ENCODE results near the gene IKZF1.

IKZF1 gene

DNA sequence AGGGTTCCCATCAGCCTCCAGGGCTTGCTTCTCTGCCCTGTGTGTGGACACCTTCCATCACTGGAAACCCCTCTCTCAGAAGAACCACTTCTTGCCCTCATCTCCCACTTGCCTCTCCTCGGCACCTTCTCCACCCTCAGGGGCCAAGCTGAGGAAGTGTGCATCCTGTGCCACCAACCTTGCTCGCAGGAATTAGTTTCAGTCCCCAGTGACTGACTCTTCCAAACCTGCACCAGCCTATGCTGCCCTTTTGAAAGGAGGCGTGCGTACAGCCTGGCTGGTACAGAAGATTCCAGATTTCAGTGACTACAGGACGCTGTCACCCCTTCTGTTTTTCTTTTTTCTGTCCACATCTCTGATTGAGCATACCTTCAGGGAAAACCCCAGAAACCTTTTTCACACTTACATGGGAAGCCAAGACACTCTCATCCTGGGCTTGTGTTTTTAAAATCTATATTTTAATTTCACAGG is 67.1 kb downstream of the IKZF1 start:
- no peak overlapping the region for H3K4me2 ChIP-seq
- no peak overlapping the region for H3K4me3 ChIP-seq (IDR thresholded peaks at IDR 0.05; ENCODE audit: insufficient read depth, low read depth, low read length)
- H3K36me3 ChIP-seq (ENCODE audit: insufficient read depth), result no peaks in the 10 kb centered on the region
- no peaks in the 10 kb centered on the region for H4K20me1 ChIP-seq (ENCODE audit: insufficient read depth)
- no peak overlapping the region for H2AFZ ChIP-seq (ENCODE audit: low read depth)
- no peak overlapping the region for H3K27ac ChIP-seq
- TF ChIP-seq, protein P1, sequence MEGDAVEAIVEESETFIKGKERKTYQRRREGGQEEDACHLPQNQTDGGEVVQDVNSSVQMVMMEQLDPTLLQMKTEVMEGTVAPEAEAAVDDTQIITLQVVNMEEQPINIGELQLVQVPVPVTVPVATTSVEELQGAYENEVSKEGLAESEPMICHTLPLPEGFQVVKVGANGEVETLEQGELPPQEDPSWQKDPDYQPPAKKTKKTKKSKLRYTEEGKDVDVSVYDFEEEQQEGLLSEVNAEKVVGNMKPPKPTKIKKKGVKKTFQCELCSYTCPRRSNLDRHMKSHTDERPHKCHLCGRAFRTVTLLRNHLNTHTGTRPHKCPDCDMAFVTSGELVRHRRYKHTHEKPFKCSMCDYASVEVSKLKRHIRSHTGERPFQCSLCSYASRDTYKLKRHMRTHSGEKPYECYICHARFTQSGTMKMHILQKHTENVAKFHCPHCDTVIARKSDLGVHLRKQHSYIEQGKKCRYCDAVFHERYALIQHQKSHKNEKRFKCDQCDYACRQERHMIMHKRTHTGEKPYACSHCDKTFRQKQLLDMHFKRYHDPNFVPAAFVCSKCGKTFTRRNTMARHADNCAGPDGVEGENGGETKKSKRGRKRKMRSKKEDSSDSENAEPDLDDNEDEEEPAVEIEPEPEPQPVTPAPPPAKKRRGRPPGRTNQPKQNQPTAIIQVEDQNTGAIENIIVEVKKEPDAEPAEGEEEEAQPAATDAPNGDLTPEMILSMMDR (conservative IDR thresholded peaks at IDR 0.05; ENCODE audit: low read depth, low read length), result no peak
- no peaks in the 10 kb centered on the region for H3K79me2 ChIP-seq (ENCODE audit: insufficient read depth, low read depth)
- H3K4me1 ChIP-seq (ENCODE audit: low read depth, poor library complexity, severe bottlenecking), result no peaks in the 10 kb centered on the region
- H3K9ac ChIP-seq, result no peak overlapping the region
- no peaks in the 10 kb centered on the region for H3K27me3 ChIP-seq (ENCODE audit: insufficient read depth, low read depth)

- H3K4me1 ChIP-seq (ENCODE audit: low read depth, poor library complexity, severe bottlenecking), result no peaks in the 10 kb centered on the region
- H3K9ac ChIP-seq, result no peak overlapping the region
- H3K79me2 ChIP-seq (ENCODE audit: insufficient read depth, low read depth), result no peaks in the 10 kb centered on the region
- H4K20me1 ChIP-seq (ENCODE audit: insufficient read depth), result no peaks in the 10 kb centered on the region
- no peak overlapping the region for H3K27ac ChIP-seq
- no peak overlapping the region for H3K4me2 ChIP-seq
- TF ChIP-seq, protein P1 (conservative IDR thresholded peaks at IDR 0.05; ENCODE audit: low read depth, low read length), result no peak
- no peak overlapping the region for H2AFZ ChIP-seq (ENCODE audit: low read depth)
- no peaks in the 10 kb centered on the region for H3K27me3 ChIP-seq (ENCODE audit: insufficient read depth, low read depth)
- no peak overlapping the region for H3K4me3 ChIP-seq (IDR thresholded peaks at IDR 0.05; ENCODE audit: insufficient read depth, low read depth, low read length)
- H3K36me3 ChIP-seq (ENCODE audit: insufficient read depth), result peaks cover 2% of the 10 kb centered on the region; the same call in 1 of the 2 replicates
Measured at GRCh38 chr7:50372923-50373322, 68.4 kb downstream of the IKZF1 start.

- TF ChIP-seq, protein P1 (conservative IDR thresholded peaks at IDR 0.05; ENCODE audit: low read depth, low read length), result no peak
- Histone ChIP-seq H3K9ac (no peak overlapping the region), H3K36me3 (ENCODE audit: insufficient read depth) (peaks cover 2% of the 10 kb centered on the region; the same call in 1 of the 2 replicates), H4K20me1 (ENCODE audit: insufficient read depth) (no peaks in the 10 kb centered on the region), H3K27me3 (ENCODE audit: insufficient read depth, low read depth) (no peaks in the 10 kb centered on the region), H2AFZ (ENCODE audit: low read depth) (no peak overlapping the region), H3K27ac (no peak overlapping the region), H3K4me1 (ENCODE audit: low read depth, poor library complexity, severe bottlenecking) (no peaks in the 10 kb centered on the region), H3K79me2 (ENCODE audit: insufficient read depth, low read depth) (no peaks in the 10 kb centered on the region), H3K4me2 (no peak overlapping the region), H3K4me3 (IDR thresholded peaks at IDR 0.05; ENCODE audit: insufficient read depth, low read depth, low read length) (no peak overlapping the region)
Measured at GRCh38 chr7:50376056-50376820, 71.7 kb downstream of the IKZF1 start.

DNA sequence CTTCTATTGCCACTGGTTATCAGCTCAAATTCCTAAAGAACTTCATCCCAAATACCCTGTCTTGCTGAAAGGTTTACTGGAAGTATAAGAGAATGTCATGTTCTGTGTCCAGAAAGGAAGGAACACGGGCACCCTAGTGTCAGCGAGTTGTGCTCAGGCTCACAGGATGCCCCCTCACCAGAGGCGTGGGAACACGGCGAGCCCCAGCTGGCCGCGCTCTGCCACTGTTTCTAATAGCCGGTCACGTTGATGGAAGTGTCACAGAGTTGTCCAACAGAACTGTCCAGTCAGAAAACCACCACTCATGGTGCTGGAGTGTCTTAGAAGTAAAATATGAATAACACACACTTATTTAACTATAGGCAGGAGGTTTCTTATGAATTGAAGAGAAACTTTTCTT is 72.8 kb downstream of the IKZF1 start:
- Histone ChIP-seq H3K79me2 (ENCODE audit: insufficient read depth, low read depth) (no peaks in the 10 kb centered on the region), H3K36me3 (ENCODE audit: insufficient read depth) (peaks cover 2% of the 10 kb centered on the region; the same call in 1 of the 2 replicates), H2AFZ (ENCODE audit: low read depth) (no peak overlapping the region), H3K4me3 (IDR thresholded peaks at IDR 0.05; ENCODE audit: insufficient read depth, low read depth, low read length) (no peak overlapping the region), H4K20me1 (ENCODE audit: insufficient read depth) (no peaks in the 10 kb centered on the region), H3K4me2 (no peak overlapping the region), H3K9ac (no peak overlapping the region), H3K4me1 (ENCODE audit: low read depth, poor library complexity, severe bottlenecking) (no peaks in the 10 kb centered on the region), H3K27me3 (ENCODE audit: insufficient read depth, low read depth) (no peaks in the 10 kb centered on the region), H3K27ac (no peak overlapping the region)
- TF ChIP-seq, protein P1 (conservative IDR thresholded peaks at IDR 0.05; ENCODE audit: low read depth, low read length), result no peak
